BLaER1 treated with 17β-estradiol and CSF1 and Interleukin-3, amounts not matched to agents 10 nM and 100 nM (cell line): ENCODE measurements around the gene MYO5A.

Source experiments
- H3K27ac ChIP-seq, 11 experiments: shearing (Covaris generic); formaldehyde crosslinking; 2 replicates each; pipeline ENCODE4 v1.8.1; 2022
- H3K27me3 ChIP-seq, 11 experiments: shearing (Covaris generic); formaldehyde crosslinking; 2 replicates each; pipeline ENCODE4 v1.8.1; 2022
- H3K36me3 ChIP-seq, 11 experiments: shearing (Covaris generic); formaldehyde crosslinking; 2 replicates each; pipeline ENCODE4 v1.8.1; 2022
- H3K4me1 ChIP-seq, 10 experiments: shearing (Covaris generic); formaldehyde crosslinking; 2 replicates each; pipeline ENCODE4 v1.8.1; 2022
- H3K4me2 ChIP-seq, 11 experiments: shearing (Covaris generic); formaldehyde crosslinking; 2 replicates each; pipeline ENCODE4 v1.8.1; 2022
- H3K4me3 ChIP-seq, 10 experiments: shearing (Covaris generic); formaldehyde crosslinking; 2 replicates each; pipeline ENCODE4 v1.8.1; 2022
- H3K9ac ChIP-seq, 11 experiments: shearing (Covaris generic); formaldehyde crosslinking; 2 replicates each; pipeline ENCODE4 v1.8.1; 2022
- H3K9me3 ChIP-seq, 11 experiments: shearing (Covaris generic); formaldehyde crosslinking; replicated peaks in 1 of 11; 2 replicates each; pipeline ENCODE4 v1.8.1; 2022
- H4K20me1 ChIP-seq, 11 experiments: shearing (Covaris generic); formaldehyde crosslinking; 2 replicates each; pipeline ENCODE4 v1.8.1; 2022
- Cebpa-rat ChIP-seq, 11 experiments: shearing (Covaris generic); IDR thresholded peaks; 2 replicates each; pipeline ENCODE4 v1.8.1; 2022

MYO5A gene

DNA sequence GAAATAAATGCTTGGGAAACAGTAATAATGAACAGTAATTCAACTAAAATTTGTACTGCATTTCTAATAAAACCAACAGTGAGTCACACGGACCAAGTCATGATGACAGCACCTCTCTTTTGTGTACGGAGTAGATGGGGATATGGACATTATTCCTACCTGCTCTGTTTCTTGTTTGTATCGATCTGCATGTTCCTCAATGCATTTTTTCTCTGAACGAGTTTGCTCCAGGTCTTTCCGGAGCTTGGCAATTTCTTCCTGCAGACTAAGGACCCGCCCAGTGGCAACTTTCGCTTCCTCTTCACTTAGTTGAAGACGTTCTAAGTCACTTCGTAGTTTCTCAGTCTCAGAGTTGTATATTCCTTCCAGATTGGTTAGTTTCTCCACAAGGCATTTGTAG lies 158.7 kb downstream of the MYO5A start:
- H3K27ac ChIP-seq: no peak overlapping the region

DNA sequence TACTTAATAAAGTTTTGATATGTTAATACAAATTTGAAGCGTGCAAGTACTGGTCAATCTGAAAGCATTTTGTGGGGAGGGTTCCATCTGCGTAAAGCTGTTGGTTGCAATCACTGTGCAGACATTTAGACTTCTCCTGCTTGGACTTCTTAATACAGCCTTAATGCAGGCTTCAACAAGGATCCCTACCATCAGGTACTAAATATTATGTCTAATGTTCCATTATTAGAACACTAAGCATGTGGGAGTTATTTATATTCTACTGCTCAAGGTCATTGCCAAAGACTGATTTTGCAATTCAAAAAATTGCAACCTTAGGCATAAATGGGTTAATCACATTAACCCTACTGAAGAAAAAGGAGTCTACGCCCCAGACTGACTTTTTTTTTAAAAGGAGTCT lies 159.2 kb downstream of the MYO5A start:
- H3K4me1 ChIP-seq: peaks cover 0 to 9% (median 0%) of the 10 kb centered on the region in 10 experiments; a peak in 3 of 20 replicates
- no peak for TF ChIP-seq Cebpa-rat (IDR thresholded peaks at IDR 0.05)
- H3K27me3 ChIP-seq: no peaks in the 10 kb centered on the region
- H3K36me3 ChIP-seq: peaks cover 65 to 99% (median 92%) of the 10 kb centered on the region in 11 experiments
- no peak overlapping the region for H3K27ac ChIP-seq
- H4K20me1 ChIP-seq: no peaks in the 10 kb centered on the region
- no peak overlapping the region for H3K4me2 ChIP-seq
- H3K9ac ChIP-seq: no peak overlapping the region
- no peaks in the 10 kb centered on the region for H3K9me3 ChIP-seq
- no peak overlapping the region for H3K4me3 ChIP-seq

More for the DNA sequence above, 158.7 kb downstream of the MYO5A start:
- 0 out of 22 replicates have a peak overlapping the region, but pooled peaks of 1 of the 11 experiments have one; percentile 20 for H3K4me2 ChIP-seq
- H3K4me1 ChIP-seq: peaks cover 0 to 9% (median 0%) of the 10 kb centered on the region in 10 experiments; a peak in 3 of 20 replicates
- no peak overlapping the region for H3K4me3 ChIP-seq
- no peak for TF ChIP-seq Cebpa-rat (IDR thresholded peaks at IDR 0.05)
- no peaks in the 10 kb centered on the region for H4K20me1 ChIP-seq
- H3K36me3 ChIP-seq: peaks cover 68 to 99% (median 92%) of the 10 kb centered on the region in 11 experiments
- H3K9ac ChIP-seq: no peak overlapping the region
- H3K9me3 ChIP-seq: 0 out of 22 replicates have a peak, but pooled peaks cover 0 to 5% (median 0%) of the 10 kb centered on the region in 11 experiments
- no peaks in the 10 kb centered on the region for H3K27me3 ChIP-seq

DNA sequence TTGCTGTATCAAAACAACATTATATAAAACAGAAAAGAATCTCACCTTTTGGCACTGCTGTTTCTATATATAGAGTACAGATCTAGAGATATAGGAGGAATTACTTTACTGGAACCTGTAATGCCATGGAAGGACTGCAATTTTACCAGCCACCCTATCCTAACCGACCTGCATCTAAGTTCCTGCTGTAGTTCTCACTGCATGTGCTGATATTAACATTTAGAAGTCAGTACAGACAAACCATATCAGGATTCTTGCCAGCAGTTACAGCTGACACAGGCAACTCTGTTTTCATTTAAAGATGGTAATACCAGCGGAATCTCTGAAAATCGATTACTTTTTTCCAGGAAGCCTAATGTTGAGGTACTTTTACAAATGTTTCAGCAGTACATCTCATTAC lies 159.7 kb downstream of the MYO5A start:
- no peak overlapping the region for H3K4me3 ChIP-seq
- no peaks in the 10 kb centered on the region for H3K27me3 ChIP-seq
- H3K9me3 ChIP-seq: no peaks in the 10 kb centered on the region
- no peak overlapping the region for H3K9ac ChIP-seq
- H3K36me3 ChIP-seq: peaks cover 65 to 99% (median 92%) of the 10 kb centered on the region in 11 experiments
- no peak overlapping the region for H3K27ac ChIP-seq
- H3K4me2 ChIP-seq: no peak overlapping the region
- peaks cover 0 to 9% (median 0%) of the 10 kb centered on the region in 10 experiments; a peak in 3 of 20 replicates for H3K4me1 ChIP-seq
- no peak for TF ChIP-seq Cebpa-rat (IDR thresholded peaks at IDR 0.05)
- H4K20me1 ChIP-seq: no peaks in the 10 kb centered on the region

DNA sequence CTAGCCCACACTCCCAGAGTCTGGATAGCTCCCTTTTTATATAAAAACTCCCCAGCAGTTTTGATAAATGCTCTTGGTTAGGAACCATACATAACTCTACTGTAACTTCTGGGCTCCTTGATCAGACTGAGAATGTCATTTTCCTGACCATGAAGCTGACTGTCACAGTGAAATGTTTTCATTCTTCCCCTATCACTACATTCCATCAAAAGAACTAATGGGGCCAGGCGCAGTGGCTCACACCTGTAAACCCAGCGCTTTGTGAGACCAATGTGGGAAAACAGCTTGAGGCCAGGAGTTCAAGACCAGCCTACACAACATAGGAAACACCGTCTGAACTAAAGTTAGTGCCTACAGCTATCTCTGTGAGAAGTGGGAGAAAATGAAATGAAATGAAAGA lies 160.3 kb downstream of the MYO5A start:
- Histone ChIP-seq H3K27me3 (no peaks in the 10 kb centered on the region), H3K36me3 (peaks cover 64 to 99% (median 92%) of the 10 kb centered on the region in 11 experiments), H3K4me3 (no peak overlapping the region), H3K27ac (no peak overlapping the region), H3K4me2 (no peak overlapping the region), H4K20me1 (no peaks in the 10 kb centered on the region), H3K9ac (no peak overlapping the region), H3K4me1 (peaks cover 0 to 9% (median 0%) of the 10 kb centered on the region in 10 experiments; a peak in 3 of 20 replicates), H3K9me3 (no peaks in the 10 kb centered on the region)
- TF ChIP-seq Cebpa-rat (IDR thresholded peaks at IDR 0.05): no peak

DNA sequence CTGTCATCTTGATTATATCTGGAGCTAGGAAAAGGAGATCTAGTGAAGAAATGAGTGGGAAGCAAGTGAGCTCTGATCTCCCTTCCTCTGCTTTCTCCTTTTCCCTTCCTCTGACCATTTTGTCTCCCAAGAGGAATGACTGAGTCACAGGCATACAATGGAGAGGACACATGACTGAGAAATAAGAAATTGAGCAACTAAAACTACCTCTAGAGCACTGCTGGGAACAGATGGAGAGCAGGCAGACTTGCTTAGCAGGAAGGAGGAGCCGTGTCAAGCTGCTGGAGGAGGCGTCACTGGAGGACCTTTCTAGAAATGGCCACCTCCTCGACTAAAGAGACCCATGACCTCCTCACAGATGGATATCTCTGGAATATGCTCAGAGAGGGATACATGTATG lies 166.2 kb downstream of the MYO5A start:
- Histone ChIP-seq H3K9ac (no peak overlapping the region), H3K27me3 (no peaks in the 10 kb centered on the region), H3K4me2 (no peak overlapping the region; a peak in 1 of 22 replicates), H3K4me1 (peaks cover 0 to 20% (median 0%) of the 10 kb centered on the region in 10 experiments; a peak in 6 of 20 replicates), H3K4me3 (no peak overlapping the region), H3K9me3 (no peaks in the 10 kb centered on the region), H3K36me3 (peaks cover 56 to 95% (median 87%) of the 10 kb centered on the region in 11 experiments), H3K27ac (no peak overlapping the region), H4K20me1 (no peaks in the 10 kb centered on the region)
- no peak for TF ChIP-seq Cebpa-rat (IDR thresholded peaks at IDR 0.05)

DNA sequence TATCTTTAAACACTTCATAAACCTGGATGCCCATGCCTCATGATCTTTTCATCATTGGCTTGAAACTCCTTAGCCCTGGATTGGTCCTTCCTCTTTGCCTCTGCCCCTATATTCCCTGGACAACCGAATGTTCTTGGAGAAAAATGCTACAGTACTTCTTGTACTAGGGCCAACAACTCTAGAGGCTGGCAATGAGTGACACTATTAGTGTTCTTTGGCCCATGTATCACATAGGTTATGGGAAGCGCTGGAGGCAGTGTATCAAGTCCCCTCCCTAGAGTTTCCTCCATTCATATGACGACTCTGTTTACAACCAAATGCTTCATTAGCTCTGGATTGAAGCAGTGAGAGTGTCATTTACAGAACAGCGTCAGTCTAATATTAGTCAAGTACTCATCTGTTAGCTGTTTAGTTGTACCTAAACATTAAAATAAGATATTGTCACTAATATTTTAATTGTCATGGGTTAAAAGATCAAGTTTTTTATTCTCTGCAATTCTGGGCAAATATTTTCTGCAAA lies 166.6 kb downstream of the MYO5A start:
- TF ChIP-seq Cebpa-rat (IDR thresholded peaks at IDR 0.05): no peak
- peaks cover 55 to 94% (median 85%) of the 10 kb centered on the region in 11 experiments for H3K36me3 ChIP-seq
- no peaks in the 10 kb centered on the region for H3K27me3 ChIP-seq
- H3K9me3 ChIP-seq: no peaks in the 10 kb centered on the region
- H3K9ac ChIP-seq: no peak overlapping the region
- H3K4me2 ChIP-seq: peak overlapping the region in 3 of 11 experiments; percentile 6 to 27 (median 6); a peak in 2 of 22 replicates
- peak overlapping the region in 2 of 11 experiments; percentile 10 to 11; a peak in 1 of 22 replicates for H3K27ac ChIP-seq
- no peak overlapping the region for H3K4me3 ChIP-seq
- H4K20me1 ChIP-seq: no peaks in the 10 kb centered on the region
- H3K4me1 ChIP-seq: peaks cover 0 to 20% (median 0%) of the 10 kb centered on the region in 10 experiments; a peak in 6 of 20 replicates

DNA sequence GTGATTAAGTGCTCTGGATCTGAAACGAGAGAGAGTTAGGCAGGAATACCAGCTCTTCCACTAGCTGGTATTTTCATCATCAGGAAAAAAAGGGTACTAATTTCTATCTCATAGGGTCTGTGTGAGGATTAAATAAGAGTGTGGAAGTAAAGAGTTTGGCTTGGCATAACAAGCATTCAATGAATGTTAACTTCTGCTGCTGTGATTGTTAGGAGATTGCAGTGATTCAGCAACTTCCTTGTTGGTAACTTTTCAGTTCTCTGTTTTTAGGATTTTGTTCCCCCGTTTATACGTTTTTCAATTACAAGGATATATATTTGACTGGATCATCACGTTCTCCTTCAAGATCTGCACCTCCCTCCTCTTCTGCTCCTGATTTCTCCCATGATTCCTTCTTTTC lies 167.2 kb downstream of the MYO5A start:
- H3K36me3 ChIP-seq: peaks cover 51 to 89% (median 79%) of the 10 kb centered on the region in 11 experiments
- H3K9ac ChIP-seq: no peak overlapping the region
- H3K27ac ChIP-seq: peak overlapping the region in 2 of 11 experiments; percentile 10 to 11; a peak in 1 of 22 replicates
- no peaks in the 10 kb centered on the region for H4K20me1 ChIP-seq
- peaks cover 0 to 20% (median 0%) of the 10 kb centered on the region in 10 experiments; a peak in 6 of 20 replicates for H3K4me1 ChIP-seq
- H3K4me3 ChIP-seq: no peak overlapping the region
- H3K27me3 ChIP-seq: no peaks in the 10 kb centered on the region
- H3K9me3 ChIP-seq: no peaks in the 10 kb centered on the region
- peak overlapping the region in 3 of 11 experiments; percentile 6 to 27 (median 6); a peak in 2 of 22 replicates for H3K4me2 ChIP-seq
- no peak for TF ChIP-seq Cebpa-rat (IDR thresholded peaks at IDR 0.05)

DNA sequence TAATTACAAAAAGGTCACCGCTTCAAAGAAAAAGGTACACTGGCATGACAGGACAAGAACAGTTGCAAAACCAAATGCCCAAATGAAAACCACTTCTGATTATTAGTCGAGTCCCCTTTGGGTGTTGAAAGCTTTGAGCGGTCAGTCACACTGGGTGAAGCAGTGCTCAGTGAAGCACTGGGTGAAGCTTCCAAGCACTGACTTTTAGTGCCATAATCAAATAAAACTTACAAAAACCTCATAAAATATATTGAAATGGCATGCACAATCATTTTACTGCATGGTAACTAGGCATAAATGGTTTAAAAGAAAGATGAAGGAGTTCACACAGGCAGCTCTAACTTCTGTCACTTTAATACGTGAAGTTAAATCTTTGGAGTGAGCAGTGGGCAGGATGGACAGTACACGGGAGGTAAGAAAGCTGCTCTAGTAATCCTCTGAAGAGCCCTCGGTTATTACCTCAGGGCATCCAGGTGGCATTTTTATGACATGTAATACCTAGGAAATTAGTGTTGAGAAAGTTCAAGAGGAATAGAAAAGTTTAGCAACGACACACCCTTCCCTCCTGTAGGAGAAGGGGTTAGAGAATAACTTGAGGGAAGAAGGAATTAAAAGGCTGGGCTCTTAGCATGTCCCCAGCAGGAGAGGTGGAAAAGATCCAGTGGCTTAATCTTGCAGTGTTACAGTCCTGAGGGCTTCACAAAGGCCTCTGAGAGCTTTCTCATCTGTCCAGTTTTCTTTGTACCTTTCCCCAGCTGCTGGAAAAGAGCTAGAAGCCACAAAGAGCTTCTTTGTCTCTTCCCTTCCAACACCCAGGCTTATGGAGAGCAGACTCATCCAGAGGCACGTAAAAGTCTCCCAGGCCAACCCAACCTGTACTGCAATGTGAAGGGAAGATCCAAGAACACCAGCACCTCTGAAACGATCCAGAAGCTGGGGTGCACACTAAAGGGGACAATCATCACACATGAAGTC lies 168.2 kb downstream of the MYO5A start:
- no peaks in the 10 kb centered on the region for H3K9me3 ChIP-seq
- peaks cover 51 to 82% (median 72%) of the 10 kb centered on the region in 11 experiments for H3K36me3 ChIP-seq
- H3K4me2 ChIP-seq: no peak overlapping the region; a peak in 2 of 22 replicates
- no peaks in the 10 kb centered on the region for H3K27me3 ChIP-seq
- H4K20me1 ChIP-seq: no peaks in the 10 kb centered on the region
- H3K9ac ChIP-seq: no peak overlapping the region
- no peak overlapping the region for H3K4me3 ChIP-seq
- peaks cover 0 to 20% (median 0%) of the 10 kb centered on the region in 10 experiments; a peak in 6 of 20 replicates for H3K4me1 ChIP-seq
- no peak overlapping the region for H3K27ac ChIP-seq
- TF ChIP-seq Cebpa-rat (IDR thresholded peaks at IDR 0.05): no peak

DNA sequence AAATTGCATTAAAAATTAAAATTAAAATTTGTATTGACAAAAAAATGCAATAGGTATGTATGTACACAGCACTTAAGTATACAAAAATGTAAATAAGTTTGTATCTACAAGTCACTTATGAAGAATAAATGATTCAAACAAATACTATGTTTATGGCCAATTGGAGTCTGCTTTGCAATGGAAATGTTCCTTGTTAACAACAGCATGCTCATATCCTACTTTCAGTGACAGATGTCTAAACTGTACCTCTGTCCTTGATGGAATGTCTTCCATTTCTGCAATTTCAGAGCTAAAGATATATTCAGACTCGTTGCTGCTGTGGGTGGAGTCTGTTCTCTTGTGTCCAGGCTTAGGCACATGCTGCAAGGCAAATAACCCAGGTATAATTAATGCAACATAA lies 169.0 kb downstream of the MYO5A start:
- Histone ChIP-seq H3K4me2 (no peak overlapping the region), H3K4me3 (no peak overlapping the region), H3K4me1 (peaks cover 0 to 20% (median 0%) of the 10 kb centered on the region in 10 experiments; a peak in 6 of 20 replicates), H4K20me1 (no peaks in the 10 kb centered on the region), H3K9me3 (no peaks in the 10 kb centered on the region), H3K9ac (no peak overlapping the region), H3K27ac (no peak overlapping the region), H3K27me3 (no peaks in the 10 kb centered on the region), H3K36me3 (peaks cover 51 to 80% (median 66%) of the 10 kb centered on the region in 11 experiments)
- TF ChIP-seq Cebpa-rat (IDR thresholded peaks at IDR 0.05): no peak
